Measurements from ENCODE around the gene INPP1. TPM values are rescaled to one million over a fixed set of nuclear protein-coding genes. Genes with fewer than 3 reads are reported as not detected.

The INPP1 gene
- total RNA-seq, 1 experiment from 2014 or later = 2.3 TPM

DNA sequence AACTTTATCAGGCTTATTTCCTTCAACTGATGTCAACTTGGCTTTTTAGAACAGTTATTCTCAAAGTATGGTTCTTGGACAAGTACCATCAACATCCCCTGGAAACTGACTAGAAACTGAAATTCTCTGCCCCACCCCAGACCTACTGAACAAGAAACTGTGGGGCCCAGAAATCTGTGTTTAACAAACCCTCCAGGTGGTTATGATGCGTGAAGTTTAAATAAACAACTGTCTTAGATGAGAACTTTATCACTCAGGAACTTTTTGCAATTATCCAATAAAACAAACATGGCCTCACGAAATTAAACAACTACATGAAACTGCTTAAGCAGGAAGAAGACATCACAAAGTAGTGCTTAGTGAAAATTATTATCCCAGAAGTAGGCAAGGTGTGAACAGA, 28.1 kb upstream of the INPP1 start:
- DNase-seq (ENCODE audit: low spot score) = no peak
- ChIA-PET CTCF (no interaction called here), POLR2A (no interaction called here)
- H3K36me3 Mint-ChIP-seq = peaks cover 18% of the 10 kb centered on the region; the same call in 1 of the 2 replicates
- H3K27me3 Mint-ChIP-seq (ENCODE audit: low read depth) = no peaks in the 10 kb centered on the region
- H3K4me3 Mint-ChIP-seq = no peak overlapping the region
- H3K9me3 Mint-ChIP-seq = no peaks in the 10 kb centered on the region
- ATAC-seq = no peak
- TF ChIP-seq RORB (CRISPR knock-in tag; IDR thresholded peaks at IDR 0.05) (no peak), SP1 (CRISPR knock-in tag; conservative IDR thresholded peaks at IDR 0.05) (no peak), NFYB (CRISPR knock-in tag; conservative IDR thresholded peaks at IDR 0.05; ENCODE audit: low read depth) (no peak), NR1H2 (CRISPR knock-in tag; IDR thresholded peaks at IDR 0.05) (no peak), CREB1 (CRISPR knock-in tag; IDR thresholded peaks at IDR 0.05) (no peak), JUN (CRISPR knock-in tag; IDR thresholded peaks at IDR 0.05) (no peak), ZNF671 (CRISPR knock-in tag; IDR thresholded peaks at IDR 0.05) (no peak), TCF7 (CRISPR knock-in tag; IDR thresholded peaks at IDR 0.05; ENCODE audit: low read depth) (no peak), SOX15 (CRISPR knock-in tag; IDR thresholded peaks at IDR 0.05) (no peak)
- TF ChIP-seq, protein P1, sequence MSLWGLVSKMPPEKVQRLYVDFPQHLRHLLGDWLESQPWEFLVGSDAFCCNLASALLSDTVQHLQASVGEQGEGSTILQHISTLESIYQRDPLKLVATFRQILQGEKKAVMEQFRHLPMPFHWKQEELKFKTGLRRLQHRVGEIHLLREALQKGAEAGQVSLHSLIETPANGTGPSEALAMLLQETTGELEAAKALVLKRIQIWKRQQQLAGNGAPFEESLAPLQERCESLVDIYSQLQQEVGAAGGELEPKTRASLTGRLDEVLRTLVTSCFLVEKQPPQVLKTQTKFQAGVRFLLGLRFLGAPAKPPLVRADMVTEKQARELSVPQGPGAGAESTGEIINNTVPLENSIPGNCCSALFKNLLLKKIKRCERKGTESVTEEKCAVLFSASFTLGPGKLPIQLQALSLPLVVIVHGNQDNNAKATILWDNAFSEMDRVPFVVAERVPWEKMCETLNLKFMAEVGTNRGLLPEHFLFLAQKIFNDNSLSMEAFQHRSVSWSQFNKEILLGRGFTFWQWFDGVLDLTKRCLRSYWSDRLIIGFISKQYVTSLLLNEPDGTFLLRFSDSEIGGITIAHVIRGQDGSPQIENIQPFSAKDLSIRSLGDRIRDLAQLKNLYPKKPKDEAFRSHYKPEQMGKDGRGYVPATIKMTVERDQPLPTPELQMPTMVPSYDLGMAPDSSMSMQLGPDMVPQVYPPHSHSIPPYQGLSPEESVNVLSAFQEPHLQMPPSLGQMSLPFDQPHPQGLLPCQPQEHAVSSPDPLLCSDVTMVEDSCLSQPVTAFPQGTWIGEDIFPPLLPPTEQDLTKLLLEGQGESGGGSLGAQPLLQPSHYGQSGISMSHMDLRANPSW (CRISPR knock-in tag; conservative IDR thresholded peaks at IDR 0.05; ENCODE audit: low read depth) = no peak
- TF ChIP-seq, protein P2, sequence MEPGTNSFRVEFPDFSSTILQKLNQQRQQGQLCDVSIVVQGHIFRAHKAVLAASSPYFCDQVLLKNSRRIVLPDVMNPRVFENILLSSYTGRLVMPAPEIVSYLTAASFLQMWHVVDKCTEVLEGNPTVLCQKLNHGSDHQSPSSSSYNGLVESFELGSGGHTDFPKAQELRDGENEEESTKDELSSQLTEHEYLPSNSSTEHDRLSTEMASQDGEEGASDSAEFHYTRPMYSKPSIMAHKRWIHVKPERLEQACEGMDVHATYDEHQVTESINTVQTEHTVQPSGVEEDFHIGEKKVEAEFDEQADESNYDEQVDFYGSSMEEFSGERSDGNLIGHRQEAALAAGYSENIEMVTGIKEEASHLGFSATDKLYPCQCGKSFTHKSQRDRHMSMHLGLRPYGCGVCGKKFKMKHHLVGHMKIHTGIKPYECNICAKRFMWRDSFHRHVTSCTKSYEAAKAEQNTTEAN (CRISPR knock-in tag; IDR thresholded peaks at IDR 0.05) = no peak
- TF ChIP-seq, protein P3, sequence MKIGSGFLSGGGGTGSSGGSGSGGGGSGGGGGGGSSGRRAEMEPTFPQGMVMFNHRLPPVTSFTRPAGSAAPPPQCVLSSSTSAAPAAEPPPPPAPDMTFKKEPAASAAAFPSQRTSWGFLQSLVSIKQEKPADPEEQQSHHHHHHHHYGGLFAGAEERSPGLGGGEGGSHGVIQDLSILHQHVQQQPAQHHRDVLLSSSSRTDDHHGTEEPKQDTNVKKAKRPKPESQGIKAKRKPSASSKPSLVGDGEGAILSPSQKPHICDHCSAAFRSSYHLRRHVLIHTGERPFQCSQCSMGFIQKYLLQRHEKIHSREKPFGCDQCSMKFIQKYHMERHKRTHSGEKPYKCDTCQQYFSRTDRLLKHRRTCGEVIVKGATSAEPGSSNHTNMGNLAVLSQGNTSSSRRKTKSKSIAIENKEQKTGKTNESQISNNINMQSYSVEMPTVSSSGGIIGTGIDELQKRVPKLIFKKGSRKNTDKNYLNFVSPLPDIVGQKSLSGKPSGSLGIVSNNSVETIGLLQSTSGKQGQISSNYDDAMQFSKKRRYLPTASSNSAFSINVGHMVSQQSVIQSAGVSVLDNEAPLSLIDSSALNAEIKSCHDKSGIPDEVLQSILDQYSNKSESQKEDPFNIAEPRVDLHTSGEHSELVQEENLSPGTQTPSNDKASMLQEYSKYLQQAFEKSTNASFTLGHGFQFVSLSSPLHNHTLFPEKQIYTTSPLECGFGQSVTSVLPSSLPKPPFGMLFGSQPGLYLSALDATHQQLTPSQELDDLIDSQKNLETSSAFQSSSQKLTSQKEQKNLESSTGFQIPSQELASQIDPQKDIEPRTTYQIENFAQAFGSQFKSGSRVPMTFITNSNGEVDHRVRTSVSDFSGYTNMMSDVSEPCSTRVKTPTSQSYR (CRISPR knock-in tag; IDR thresholded peaks at IDR 0.05) = no peak
- TF ChIP-seq, protein P4, sequence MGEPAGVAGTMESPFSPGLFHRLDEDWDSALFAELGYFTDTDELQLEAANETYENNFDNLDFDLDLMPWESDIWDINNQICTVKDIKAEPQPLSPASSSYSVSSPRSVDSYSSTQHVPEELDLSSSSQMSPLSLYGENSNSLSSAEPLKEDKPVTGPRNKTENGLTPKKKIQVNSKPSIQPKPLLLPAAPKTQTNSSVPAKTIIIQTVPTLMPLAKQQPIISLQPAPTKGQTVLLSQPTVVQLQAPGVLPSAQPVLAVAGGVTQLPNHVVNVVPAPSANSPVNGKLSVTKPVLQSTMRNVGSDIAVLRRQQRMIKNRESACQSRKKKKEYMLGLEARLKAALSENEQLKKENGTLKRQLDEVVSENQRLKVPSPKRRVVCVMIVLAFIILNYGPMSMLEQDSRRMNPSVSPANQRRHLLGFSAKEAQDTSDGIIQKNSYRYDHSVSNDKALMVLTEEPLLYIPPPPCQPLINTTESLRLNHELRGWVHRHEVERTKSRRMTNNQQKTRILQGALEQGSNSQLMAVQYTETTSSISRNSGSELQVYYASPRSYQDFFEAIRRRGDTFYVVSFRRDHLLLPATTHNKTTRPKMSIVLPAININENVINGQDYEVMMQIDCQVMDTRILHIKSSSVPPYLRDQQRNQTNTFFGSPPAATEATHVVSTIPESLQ (CRISPR knock-in tag; IDR thresholded peaks at IDR 0.05) = no peak
- TF ChIP-seq, protein P5, sequence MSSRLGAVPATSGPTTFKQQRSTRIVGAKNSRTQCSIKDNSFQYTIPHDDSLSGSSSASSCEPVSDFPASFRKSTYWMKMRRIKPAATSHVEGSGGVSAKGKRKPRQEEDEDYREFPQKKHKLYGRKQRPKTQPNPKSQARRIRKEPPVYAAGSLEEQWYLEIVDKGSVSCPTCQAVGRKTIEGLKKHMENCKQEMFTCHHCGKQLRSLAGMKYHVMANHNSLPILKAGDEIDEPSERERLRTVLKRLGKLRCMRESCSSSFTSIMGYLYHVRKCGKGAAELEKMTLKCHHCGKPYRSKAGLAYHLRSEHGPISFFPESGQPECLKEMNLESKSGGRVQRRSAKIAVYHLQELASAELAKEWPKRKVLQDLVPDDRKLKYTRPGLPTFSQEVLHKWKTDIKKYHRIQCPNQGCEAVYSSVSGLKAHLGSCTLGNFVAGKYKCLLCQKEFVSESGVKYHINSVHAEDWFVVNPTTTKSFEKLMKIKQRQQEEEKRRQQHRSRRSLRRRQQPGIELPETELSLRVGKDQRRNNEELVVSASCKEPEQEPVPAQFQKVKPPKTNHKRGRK (CRISPR knock-in tag; IDR thresholded peaks at IDR 0.05; ENCODE audit: borderline replicate concordance) = no peak
- TF ChIP-seq, protein P6, sequence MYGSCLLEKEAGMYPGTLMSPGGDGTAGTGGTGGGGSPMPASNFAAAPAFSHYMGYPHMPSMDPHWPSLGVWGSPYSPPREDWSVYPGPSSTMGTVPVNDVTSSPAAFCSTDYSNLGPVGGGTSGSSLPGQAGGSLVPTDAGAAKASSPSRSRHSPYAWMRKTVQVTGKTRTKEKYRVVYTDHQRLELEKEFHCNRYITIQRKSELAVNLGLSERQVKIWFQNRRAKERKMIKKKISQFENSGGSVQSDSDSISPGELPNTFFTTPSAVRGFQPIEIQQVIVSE (CRISPR knock-in tag; IDR thresholded peaks at IDR 0.05; ENCODE audit: borderline replicate concordance) = no peak
- no peak overlapping the region for H3K27ac Mint-ChIP-seq
- peaks cover 31% of the 10 kb centered on the region for H3K4me1 Mint-ChIP-seq

Data from WTC11 (cell line).